ENCODE measurements around the gene ZNF793. TPM values are rescaled to one million over a fixed set of nuclear protein-coding genes. Genes with fewer than 3 reads are reported as not detected.

ZNF793 gene
- total RNA-seq (8.4 and 20.3 TPM in 2 replicates), polyA plus RNA-seq (20.0 and 24.6 TPM in 2 replicates)

DNA sequence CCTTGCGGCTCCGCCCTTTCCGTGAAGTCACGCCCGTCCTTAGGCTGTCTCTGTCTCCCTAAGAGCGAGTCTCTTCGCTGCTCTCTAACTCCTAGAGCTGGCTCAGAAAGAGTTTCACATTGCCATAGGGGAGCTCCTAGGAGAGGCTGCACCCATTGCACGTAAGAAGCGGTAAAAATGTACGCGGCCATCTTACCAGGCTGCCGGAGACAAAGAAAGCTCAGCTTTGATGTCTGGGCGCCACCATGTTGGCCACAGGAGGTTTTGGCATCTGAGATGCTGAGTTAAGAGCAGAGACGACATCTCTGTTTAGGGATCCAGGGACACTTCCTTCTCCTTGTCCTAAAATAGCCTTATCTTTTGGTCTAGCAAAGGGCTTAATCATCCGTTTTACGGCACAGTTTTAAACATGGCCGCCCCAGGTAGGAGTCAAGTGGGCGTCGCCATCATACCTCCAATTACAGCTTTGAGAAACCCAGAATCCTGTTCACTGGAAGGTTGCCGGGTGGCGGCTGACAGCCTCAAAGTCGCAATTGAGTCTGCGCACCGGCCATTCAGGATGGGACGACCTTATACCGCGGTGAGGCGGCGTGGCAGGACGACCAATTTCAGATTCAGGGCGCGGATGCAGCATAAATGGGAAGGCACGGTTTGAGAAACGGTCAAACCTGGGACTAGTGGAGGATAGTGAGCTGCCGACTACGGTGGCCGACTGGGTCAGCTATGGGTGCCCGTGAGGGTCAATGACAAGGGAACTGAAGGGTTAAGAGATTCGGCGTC is at the start of gene ZNF793:
ZNF793 (plus strand) TSS at position 553 of the 780 bp plus-strand sequence. CDS start 16,501 bp downstream, outside the sequence.
- no peak for TF ChIP-seq CTCF (IDR thresholded peaks at IDR 0.05; ENCODE audit: low read depth, low read length)
- H3K4me3 ChIP-seq: peak within 1 kb of the TSS; percentile 79
- H3K27me3 ChIP-seq: no peaks in the 10 kb centered on the region
- peak; percentile 90 for DNase-seq (ENCODE audit: low read depth in 1 of 2, low spot score in 1 of 2)
- H3K27ac ChIP-seq: peak within 1 kb of the TSS; percentile 96
- no peaks in the 10 kb centered on the region for H3K9me3 ChIP-seq (ENCODE audit: low read depth)
- H3K4me1 ChIP-seq (ENCODE audit: low read depth): peaks cover 6% of the 10 kb centered on the region
- H3K36me3 ChIP-seq: no peaks in the 10 kb centered on the region

DNA sequence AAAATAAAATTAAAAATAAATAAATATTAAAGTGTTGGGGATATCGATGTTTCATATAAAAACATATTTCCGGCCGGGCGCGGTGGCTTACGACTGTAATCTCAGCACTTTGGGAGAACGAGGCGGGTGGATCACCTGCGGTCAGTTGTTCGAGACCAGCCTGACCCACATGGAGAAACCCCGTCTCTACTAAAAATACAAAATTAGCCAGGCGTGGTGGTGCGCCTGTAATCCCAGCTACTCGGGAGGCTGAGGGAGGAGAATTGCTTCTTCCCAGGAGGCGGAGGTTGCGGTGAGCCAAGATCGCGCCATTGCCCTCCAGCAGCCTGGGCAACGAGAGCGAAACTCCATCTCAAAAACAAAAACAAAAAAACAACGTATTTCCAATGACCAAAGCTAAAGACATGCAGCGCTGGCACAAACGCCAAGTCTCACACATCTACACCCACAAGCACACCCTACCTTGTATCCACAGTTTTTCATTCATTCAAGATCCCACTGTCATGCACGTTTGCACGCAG is 40.4 kb upstream of the ZNF793 start:
- peaks cover 7% of the 10 kb centered on the region for H3K4me1 ChIP-seq (ENCODE audit: low read depth)
- peak overlapping the region; percentile 69 for H3K4me3 ChIP-seq
- peak overlapping the region; percentile 91 for H3K27ac ChIP-seq
- no peaks in the 10 kb centered on the region for H3K27me3 ChIP-seq
- no peaks in the 10 kb centered on the region for H3K9me3 ChIP-seq (ENCODE audit: low read depth)
- DNase-seq (ENCODE audit: low read depth in 1 of 2, low spot score in 1 of 2): no peak
- no peak for TF ChIP-seq CTCF (IDR thresholded peaks at IDR 0.05; ENCODE audit: low read depth, low read length)
- H3K36me3 ChIP-seq: peaks cover 8% of the 10 kb centered on the region

DNA sequence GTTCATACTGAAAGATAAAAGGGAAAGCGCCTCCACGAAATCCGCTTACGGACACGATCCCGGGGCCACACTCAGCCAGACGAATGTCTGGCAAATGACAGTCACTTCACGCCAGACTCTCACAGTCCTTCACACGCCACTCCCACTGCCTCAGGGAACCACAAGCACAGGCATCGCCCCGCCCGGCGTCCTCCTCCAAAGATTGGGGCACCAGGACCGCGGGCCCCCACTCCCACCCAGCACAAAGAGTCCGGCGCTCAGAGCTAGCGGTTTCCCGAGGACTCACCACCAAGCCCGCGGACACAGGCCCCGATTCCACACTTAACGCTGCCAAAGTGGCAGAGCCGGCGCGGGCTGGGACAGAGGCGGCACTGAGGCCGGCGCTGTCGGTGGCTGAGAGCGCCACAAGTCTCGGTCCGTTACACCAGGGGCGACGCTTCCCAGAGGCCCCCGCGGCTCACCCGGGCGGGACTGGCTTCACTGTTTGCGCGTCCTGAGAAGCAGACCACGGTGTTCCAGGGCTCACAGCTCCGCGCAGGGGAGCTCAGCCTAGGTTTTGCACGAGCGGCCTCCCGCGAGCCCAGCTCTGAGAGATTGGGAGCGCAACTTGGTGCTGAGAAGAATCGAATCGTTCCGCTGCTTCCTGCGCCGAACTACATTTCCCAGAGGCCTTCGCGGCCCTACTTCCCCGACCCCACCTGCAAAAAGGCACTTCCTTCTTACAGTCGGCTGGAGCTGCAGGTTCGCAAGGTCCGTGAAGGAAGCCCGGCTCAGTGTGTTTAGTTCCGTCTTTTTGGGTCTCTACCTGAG is 39.7 kb upstream of the ZNF793 start, which contains the start of gene ZNF569:
ZNF569 (minus strand) TSS at position 647 of the 810 bp plus-strand sequence. CDS start 22,523 bp downstream, outside the sequence.
- peak within 1 kb of the TSS; percentile 91 for H3K27ac ChIP-seq
- H3K27me3 ChIP-seq: no peaks in the 10 kb centered on the region
- peak; percentile 91 to 97 for DNase-seq (ENCODE audit: low read depth in 1 of 2, low spot score in 1 of 2)
- peaks cover 7% of the 10 kb centered on the region for H3K4me1 ChIP-seq (ENCODE audit: low read depth)
- H3K36me3 ChIP-seq: peaks cover 8% of the 10 kb centered on the region
- H3K9me3 ChIP-seq (ENCODE audit: low read depth): no peaks in the 10 kb centered on the region
- peak within 1 kb of the TSS; percentile 75 for H3K4me3 ChIP-seq
- TF ChIP-seq CTCF (IDR thresholded peaks at IDR 0.05; ENCODE audit: low read depth, low read length): no peak

DNA sequence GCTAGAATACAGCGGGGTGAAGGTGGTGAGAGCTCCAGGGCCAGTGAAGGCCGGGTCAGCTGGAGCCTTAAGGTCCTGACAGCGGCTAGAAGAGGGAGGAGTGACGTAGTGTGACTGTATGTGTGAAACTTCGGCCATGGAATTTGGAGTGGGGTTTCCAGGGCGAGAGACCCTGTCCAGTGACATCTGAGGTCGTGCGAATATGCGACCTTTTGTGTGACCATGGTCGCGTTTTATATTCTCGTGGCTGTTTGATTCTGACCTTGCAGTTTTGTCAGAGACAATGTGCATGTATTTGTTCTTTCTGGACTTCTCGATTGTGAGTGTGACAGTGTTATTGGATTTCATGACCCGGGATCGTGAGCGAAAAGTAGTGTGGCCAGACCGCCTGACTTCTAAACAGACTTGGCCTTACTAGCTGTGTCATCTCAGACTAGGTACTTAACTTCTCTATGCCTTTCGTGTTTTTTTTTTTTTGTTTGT is 39.1 kb upstream of the ZNF793 start:
- no peaks in the 10 kb centered on the region for H3K27me3 ChIP-seq
- no peaks in the 10 kb centered on the region for H3K9me3 ChIP-seq (ENCODE audit: low read depth)
- H3K36me3 ChIP-seq: peaks cover 8% of the 10 kb centered on the region
- peaks cover 7% of the 10 kb centered on the region for H3K4me1 ChIP-seq (ENCODE audit: low read depth)
- TF ChIP-seq CTCF (IDR thresholded peaks at IDR 0.05; ENCODE audit: low read depth, low read length): no peak
- peak overlapping the region; percentile 91 for H3K27ac ChIP-seq
- H3K4me3 ChIP-seq: peak overlapping the region; percentile 69
- DNase-seq (ENCODE audit: low read depth in 1 of 2, low spot score in 1 of 2): no peak

All from cardiac muscle cell (in vitro differentiated cells and primary cell).